RWPE2 (cell line): ENCODE data around the gene SUGT1.

Source experiments
- ATAC-seq: fragments of 200-7000 bp; cut with Tn5 transposase; 3 replicates; pipeline ENCODE4 v1.9.1; 2021; ENCODE audit warnings: low read depth
- DNase-seq: peaks from one replicate; pipeline ENCODE4 v3.0.0-alpha.2; 2020; ENCODE audit warnings: low spot score
- H3K27ac ChIP-seq: fragments of 450-650 bp; 2 replicates; pipeline ENCODE4 v1.5.1; 2017; ENCODE audit warnings: mild to moderate bottlenecking; ENCODE audit not compliant: poor library complexity, severe bottlenecking
- H3K27me3 ChIP-seq: fragments of 250-450 bp; sonication (Bioruptor Pico); 2 replicates; pipeline ENCODE4 v1.5.1; 2021; ENCODE audit warnings: mild to moderate bottlenecking, moderate library complexity; ENCODE audit not compliant: insufficient read depth, poor library complexity, severe bottlenecking
- H3K36me3 ChIP-seq: fragments of 250-450 bp; sonication (Bioruptor Pico); 2 replicates; pipeline ENCODE4 v1.5.1; 2020; ENCODE audit warnings: low read depth, mild to moderate bottlenecking, moderate library complexity
- H3K4me1 ChIP-seq: fragments of 250-450 bp; sonication (Bioruptor Pico); 2 replicates; pipeline ENCODE4 v1.5.1; 2021; ENCODE audit warnings: mild to moderate bottlenecking, moderate library complexity; ENCODE audit not compliant: insufficient read depth, poor library complexity, severe bottlenecking
- H3K4me3 ChIP-seq: fragments of 250-450 bp; sonication (Bioruptor Pico); 2 replicates; pipeline ENCODE4 v1.5.1; 2021; ENCODE audit warnings: mild to moderate bottlenecking, moderate library complexity; ENCODE audit not compliant: severe bottlenecking
- H3K9me3 ChIP-seq: fragments of 250-450 bp; sonication (Bioruptor Pico); 2 replicates; pipeline ENCODE4 v1.5.1; 2021; ENCODE audit warnings: mild to moderate bottlenecking, moderate library complexity; ENCODE audit not compliant: severe bottlenecking
- CTCF ChIP-seq: fragments of 450-650 bp; IDR thresholded peaks from one replicate; pipeline ENCODE4 v1.5.1; 2017; ENCODE audit warnings: mild to moderate bottlenecking, moderate library complexity; ENCODE audit not compliant: poor library complexity, severe bottlenecking

The SUGT1 gene

GRCh38 chr13:52723181-52723580 lies 70.5 kb downstream of the SUGT1 start:
- no peak overlapping the region for H3K4me3 ChIP-seq
- H3K27ac ChIP-seq, result no peak overlapping the region
- ATAC-seq (no peak), DNase-seq (no peak)
- H3K27me3 ChIP-seq, result no peaks in the 10 kb centered on the region
- H3K36me3 ChIP-seq, result no peaks in the 10 kb centered on the region
- no peaks in the 10 kb centered on the region for H3K9me3 ChIP-seq
- no peaks in the 10 kb centered on the region for H3K4me1 ChIP-seq
- TF ChIP-seq CTCF, result no peak

GRCh38 chr13:52725302-52725701 lies 72.7 kb downstream of the SUGT1 start:
- TF ChIP-seq CTCF, result no peak
- H3K36me3 ChIP-seq, result no peaks in the 10 kb centered on the region
- H3K4me3 ChIP-seq, result no peak overlapping the region
- no peak overlapping the region for H3K27ac ChIP-seq
- no peaks in the 10 kb centered on the region for H3K27me3 ChIP-seq
- DNase-seq (no peak), ATAC-seq (no peak)
- H3K9me3 ChIP-seq, result no peaks in the 10 kb centered on the region
- H3K4me1 ChIP-seq, result no peaks in the 10 kb centered on the region

GRCh38 chr13:52726258-52726657 lies 73.6 kb downstream of the SUGT1 start:
- Histone ChIP-seq H3K27me3 (no peaks in the 10 kb centered on the region), H3K4me3 (no peak overlapping the region), H3K36me3 (no peaks in the 10 kb centered on the region), H3K9me3 (no peaks in the 10 kb centered on the region), H3K27ac (no peak overlapping the region), H3K4me1 (no peaks in the 10 kb centered on the region)
- DNase-seq, result no peak
- ATAC-seq, result no peak
- no peak for TF ChIP-seq CTCF

GRCh38 chr13:52734075-52734623 lies 81.5 kb downstream of the SUGT1 start:
- Histone ChIP-seq H3K4me3 (no peak overlapping the region), H3K27me3 (peaks cover 20% of the 10 kb centered on the region), H3K4me1 (no peaks in the 10 kb centered on the region), H3K9me3 (no peaks in the 10 kb centered on the region), H3K36me3 (no peaks in the 10 kb centered on the region), H3K27ac (no peak overlapping the region)
- no peak for TF ChIP-seq CTCF
- ATAC-seq (no peak), DNase-seq (no peak)

GRCh38 chr13:52736891-52737290 lies 84.3 kb downstream of the SUGT1 start:
- Histone ChIP-seq H3K4me3 (no peak overlapping the region), H3K27me3 (peaks cover 41% of the 10 kb centered on the region), H3K36me3 (no peaks in the 10 kb centered on the region), H3K4me1 (no peaks in the 10 kb centered on the region), H3K27ac (no peak overlapping the region), H3K9me3 (no peaks in the 10 kb centered on the region)
- DNase-seq, result no peak
- no peak for TF ChIP-seq CTCF
- no peak for ATAC-seq
